Transverse colon (tissue), 3 donors: ENCODE results near the gene BCORL1.

ENCODE experiments used
- EP300 ChIP-seq: sonication (generic); formaldehyde crosslinking; IDR thresholded peaks from one replicate; pipeline ENCODE4 v1.6.1; 2017; ENCODE audit warnings: antibody characterized with exemption, low read depth
- POLR2A ChIP-seq: fragments of 450-650 bp; IDR thresholded peaks from one replicate; pipeline ENCODE4 v1.6.1; 2016; ENCODE audit warnings: antibody characterized with exemption, mild to moderate bottlenecking, moderate library complexity
- TF ChIP-seq, protein P1 (sequence below), 5 experiments: fragments of 200-600 bp in 3 of 5; fragments of 450-650 bp in 2 of 5; sonication (generic) in 3 of 5; IDR thresholded peaks; 1 replicate in 2 of 5; 2 replicates in 3 of 5; pipeline ENCODE4 v1.5.1; 2016 to 2017; ENCODE audit warnings: antibody characterized with exemption in 5 of 5, inconsistent platforms in 3 of 5, mild to moderate bottlenecking in 2 of 5, moderate library complexity in 1 of 5

DNA sequence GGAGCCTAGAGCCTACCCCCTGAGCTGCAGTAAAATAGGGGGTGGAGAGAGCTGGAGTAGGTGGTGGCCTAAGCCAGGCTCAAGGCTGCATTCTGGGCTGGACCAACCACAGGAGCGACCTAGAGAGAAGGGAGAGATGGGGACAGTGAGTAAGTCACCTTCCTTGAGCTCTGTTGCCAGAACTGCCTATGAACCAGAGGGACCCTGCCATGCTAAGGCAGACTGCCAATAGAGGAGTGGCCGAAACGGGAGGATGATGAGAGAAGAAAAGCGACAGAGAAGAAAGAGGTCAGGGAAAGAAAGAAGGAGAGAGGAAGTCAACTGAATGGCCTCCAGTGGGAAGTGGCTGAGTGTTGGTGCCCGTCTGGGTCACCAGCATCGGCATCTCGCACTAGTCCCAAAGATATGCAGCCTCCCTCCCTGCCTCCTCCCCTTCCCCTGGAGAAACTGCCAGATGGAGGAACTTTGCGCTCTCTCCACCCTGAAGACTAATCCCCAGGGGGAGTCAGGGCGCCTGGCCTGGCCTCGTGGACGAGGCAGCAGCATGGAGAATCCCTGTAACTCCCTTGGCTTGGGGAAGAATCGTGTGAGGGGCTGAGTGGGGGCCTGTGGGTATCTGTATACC lies 99.1 kb downstream of the BCORL1 start:
- TF ChIP-seq, protein P1, sequence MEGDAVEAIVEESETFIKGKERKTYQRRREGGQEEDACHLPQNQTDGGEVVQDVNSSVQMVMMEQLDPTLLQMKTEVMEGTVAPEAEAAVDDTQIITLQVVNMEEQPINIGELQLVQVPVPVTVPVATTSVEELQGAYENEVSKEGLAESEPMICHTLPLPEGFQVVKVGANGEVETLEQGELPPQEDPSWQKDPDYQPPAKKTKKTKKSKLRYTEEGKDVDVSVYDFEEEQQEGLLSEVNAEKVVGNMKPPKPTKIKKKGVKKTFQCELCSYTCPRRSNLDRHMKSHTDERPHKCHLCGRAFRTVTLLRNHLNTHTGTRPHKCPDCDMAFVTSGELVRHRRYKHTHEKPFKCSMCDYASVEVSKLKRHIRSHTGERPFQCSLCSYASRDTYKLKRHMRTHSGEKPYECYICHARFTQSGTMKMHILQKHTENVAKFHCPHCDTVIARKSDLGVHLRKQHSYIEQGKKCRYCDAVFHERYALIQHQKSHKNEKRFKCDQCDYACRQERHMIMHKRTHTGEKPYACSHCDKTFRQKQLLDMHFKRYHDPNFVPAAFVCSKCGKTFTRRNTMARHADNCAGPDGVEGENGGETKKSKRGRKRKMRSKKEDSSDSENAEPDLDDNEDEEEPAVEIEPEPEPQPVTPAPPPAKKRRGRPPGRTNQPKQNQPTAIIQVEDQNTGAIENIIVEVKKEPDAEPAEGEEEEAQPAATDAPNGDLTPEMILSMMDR (IDR thresholded peaks at IDR 0.05): no peak
- no peak for TF ChIP-seq POLR2A
- no peak for TF ChIP-seq EP300
